Femur (tissue), 1 donor: Measurements from ENCODE around the gene PTH2.
"Not testable (repeated sequence)": the region's sequence is repeated elsewhere in the genome, so short reads cannot be mapped to it uniquely, and the experiment has no call there.

ENCODE experiments used
- DNase-seq: peaks from one replicate; pipeline ENCODE4 v3.0.0-alpha.2; 2017

PTH2 gene

GRCh38 chr19:49374665-49375434 is 48.4 kb downstream of the PTH2 start:
- DNase-seq = no peak

GRCh38 chr19:49373174-49373573 is 50.1 kb downstream of the PTH2 start:
- not testable (repeated sequence) for DNase-seq
